DMS 273 (cell line): Measurements from ENCODE around the gene TMEM11.
A peak's percentile ranks its signal among the peaks of the same experiment; 100 is the strongest.

Source experiments
- DNase-seq: peaks from one replicate; lab custom pipeline; 2025; ENCODE audit not compliant: unreplicated experiment; lab: John Stamatoyannopoulos, UW

Gene TMEM11

DNA sequence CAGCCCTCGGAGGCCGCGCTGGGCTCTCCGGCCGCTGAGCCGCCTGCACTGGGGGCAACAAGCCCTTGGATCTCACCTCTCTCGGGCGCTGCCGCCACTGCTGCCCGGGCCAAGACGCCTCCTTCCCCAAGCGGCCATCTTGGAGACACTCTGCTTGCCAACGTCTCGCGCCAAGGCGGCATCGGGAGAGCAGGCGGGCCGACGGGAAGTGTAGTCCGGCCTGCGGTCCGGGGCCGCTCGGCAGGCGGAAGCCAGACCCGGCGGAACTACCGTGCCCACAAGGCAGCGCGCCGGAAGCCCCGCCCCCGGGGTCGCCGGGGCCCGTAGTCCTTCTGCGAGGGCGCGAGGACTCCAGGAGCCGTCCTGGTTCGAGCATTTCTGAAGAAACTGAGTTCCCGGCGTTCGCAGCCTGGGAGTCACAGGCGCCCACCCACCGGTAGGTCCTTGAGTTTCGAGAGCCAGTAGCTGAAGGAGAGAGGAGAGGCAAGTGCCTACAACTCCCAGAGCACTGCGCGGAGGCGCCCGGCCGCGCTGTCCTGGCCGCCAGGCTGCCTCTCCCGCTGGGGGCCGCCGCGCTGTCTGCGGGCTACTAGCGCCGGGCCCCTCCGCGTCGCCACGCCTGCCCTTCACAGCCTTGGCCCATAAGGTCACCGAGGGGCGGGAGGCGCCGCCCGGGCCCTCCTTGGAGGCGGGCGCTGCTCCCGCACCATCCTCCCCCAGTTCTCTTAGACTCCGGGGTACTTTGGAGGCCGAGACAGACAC lies at the start of gene TMEM11:
Gene TMEM11 (minus strand): TSS at position 147 of the 762 bp plus-strand sequence. CDS start 9 bp downstream, at position 138.
- DNase-seq = peak; percentile 96

DNA sequence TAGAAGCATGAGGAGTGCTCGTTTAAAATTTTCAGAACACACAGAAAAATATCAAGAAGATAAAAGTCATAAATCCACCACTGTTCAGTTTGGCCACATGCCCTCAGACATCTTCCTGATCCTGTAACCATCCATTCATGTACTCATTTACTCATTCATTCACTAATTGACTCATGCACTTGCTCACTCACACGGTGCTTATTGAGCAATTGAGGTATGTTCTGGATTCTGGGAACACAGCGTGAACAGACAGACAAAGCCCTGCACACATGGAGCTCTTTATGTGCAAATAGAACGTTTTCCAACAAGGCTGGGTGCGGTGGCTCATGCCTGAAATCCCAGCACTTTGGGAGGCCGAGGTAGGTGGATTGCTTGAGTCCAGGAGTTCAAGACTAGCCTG lies 49.4 kb upstream of the TMEM11 start:
- no peak for DNase-seq

DNA sequence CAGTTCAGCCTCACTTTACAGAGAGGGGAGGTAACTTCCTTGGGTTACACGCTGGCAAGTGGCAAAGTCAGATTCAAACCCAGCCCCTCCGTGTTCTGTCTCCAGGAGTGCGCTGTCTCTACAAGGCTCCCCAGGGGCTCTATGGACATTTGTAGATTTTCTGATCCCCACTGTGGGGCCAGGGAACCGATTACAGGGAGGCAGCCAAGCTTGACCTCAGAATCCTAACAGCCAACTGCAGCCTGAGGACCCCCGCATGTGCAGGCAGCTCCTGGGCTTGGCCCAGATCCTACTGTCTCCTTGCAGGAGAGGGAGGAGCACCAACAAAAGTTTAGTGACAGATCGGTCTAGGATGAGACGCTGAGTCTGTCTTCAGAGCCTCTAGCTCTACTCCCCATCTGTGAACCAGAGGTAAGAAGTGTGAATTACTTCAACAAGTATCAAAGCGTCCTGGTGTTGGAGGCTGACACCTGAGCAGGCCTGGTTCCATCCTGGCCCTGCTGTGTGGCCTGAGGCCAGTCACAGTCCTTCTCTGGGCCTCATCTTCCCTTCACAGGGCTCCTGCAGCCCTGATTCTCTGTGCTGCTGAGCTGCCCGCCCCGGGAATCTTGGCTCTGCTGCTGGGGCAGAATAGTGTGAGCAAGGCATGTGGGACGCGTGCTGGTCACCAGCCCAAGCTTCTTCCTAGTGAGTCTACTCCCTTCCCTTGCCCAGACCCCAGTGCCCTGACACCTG lies 48.5 kb upstream of the TMEM11 start:
- DNase-seq = no peak

- DNase-seq = no peak
These were observed 44.6 kb upstream of the TMEM11 start for GRCh38 chr17:21258593-21258992.

- no peak for DNase-seq
These were observed 39.9 kb upstream of the TMEM11 start for GRCh38 chr17:21253646-21254441.

GRCh38 chr17:21252796-21253645 lies 39.1 kb upstream of the TMEM11 start, which contains the start of gene NATD1:
Gene NATD1 (minus strand): TSS chr17:21253410. CDS start chr17:21253264, 146 bp downstream.
- peak; percentile 88 for DNase-seq

DNA sequence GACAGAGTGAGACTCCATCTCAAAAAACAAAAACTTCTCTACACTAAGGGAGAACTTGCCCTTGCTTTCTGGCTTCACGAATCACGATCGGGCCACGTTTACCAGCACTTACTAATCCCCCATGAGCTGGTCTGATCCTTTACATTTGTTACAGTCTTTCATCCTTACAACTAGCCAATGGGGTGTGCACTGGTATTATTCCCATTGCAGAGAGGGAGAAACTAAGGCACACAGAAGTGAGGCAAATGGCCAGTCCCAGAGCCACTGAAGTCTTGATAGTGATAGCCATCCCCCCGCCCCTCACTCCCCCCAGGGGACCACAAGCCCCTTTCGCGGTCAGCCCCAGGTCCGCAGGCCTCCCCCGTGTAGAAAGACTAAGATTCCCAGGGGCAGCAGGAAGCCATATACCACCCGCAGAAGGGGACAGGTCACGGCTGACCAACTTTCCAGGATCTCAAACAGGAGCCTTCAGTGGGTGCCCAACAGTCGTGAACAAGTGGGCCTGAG lies 38.4 kb upstream of the TMEM11 start:
- no peak for DNase-seq

- no peak for DNase-seq
These were observed 37.5 kb upstream of the TMEM11 start for GRCh38 chr17:21251337-21252010.

GRCh38 chr17:21250854-21251253 lies 36.9 kb upstream of the TMEM11 start:
- no peak for DNase-seq

- DNase-seq = peak; percentile 41
These were observed 36.2 kb upstream of the TMEM11 start for GRCh38 chr17:21249920-21250703.

DNA sequence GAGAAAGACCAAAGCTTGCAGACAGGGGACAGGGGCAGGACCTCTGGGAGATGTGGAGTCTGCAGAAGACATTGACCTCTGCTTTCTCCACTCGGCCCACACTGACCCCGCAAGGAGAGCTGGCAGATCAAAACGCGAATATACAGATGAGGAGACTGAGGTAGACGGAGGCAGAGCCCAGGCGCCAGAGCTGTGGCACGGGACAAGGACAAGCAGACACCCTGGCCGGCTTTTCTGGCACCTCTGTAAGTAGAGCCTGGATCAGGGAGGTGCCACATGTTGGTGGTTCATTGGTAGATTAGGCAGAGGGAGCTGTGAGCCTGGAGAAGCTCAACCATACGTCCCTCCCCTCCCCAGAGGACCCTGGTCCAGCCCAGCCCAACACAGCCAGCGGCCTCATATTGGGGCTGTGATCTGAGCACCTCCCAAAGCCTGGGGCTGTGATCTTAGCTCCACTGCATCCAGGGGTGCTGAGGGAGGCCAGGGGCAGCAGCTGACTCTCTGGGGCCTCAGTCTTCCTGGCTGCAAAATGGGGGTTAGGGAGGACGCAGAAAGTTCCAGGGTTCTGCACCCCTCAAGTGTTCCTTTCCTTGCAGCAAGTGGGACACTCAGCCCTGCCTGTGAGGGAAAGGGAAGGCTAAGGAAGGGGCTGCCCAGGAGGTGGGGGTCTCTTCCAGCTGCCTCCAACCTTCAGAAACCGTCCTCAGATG lies 35.3 kb upstream of the TMEM11 start:
- no peak for DNase-seq

- DNase-seq = no peak
These were observed 34.5 kb upstream of the TMEM11 start for GRCh38 chr17:21248500-21248899.

DNA sequence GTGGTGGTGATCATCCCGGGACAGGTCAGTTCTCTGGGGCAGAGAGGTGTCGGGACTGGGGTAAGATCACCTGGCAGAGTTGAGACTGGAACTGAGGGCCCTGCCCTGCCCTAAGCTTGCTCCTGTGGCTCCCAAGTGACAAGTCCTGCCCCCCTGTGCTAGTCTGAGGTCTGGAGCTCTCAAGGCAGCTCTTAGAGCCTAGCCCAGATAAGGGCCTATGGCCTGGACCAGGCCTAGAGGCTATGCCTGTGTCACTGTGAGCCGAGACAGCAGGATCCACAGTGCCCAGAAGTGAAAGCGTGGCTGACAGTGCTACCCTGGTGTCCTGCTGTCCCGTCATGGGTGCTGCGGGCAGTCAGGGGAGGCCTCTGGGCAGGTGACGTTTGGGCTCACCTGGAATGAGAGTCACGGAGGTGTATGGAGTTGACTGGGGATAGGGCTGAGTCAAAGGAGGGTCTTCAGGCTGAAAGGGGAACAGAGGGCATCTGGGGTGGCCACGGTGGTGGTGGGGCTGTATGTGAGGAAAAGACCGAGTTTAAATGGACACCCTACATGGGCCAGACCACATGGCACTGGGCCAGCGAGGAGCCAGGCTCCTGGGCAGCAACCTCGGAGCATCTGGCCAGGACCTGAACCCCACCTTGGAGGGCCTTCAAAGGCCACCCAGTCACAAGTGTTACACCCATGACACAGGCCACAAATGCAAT lies 33.7 kb upstream of the TMEM11 start:
- no peak for DNase-seq

DNA sequence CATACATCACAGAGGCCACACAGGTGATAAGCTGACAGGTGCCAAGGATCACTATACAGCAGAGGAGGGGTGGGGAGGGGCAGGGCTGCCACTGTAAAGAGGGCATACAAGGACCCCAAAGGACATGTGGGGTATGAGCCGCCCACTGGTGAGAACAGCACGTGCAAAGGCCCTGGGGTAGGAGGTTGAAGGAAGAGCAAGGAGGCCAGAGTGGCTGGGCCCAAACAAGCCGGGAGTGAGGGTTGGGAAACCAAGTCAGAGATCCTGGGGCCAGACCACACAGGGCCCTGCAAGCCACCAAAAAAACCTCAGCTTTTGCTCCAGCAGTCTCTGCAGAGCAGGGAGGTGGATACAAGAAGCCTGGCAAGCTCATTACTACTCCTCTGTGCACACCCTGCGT lies 32.7 kb upstream of the TMEM11 start:
- no peak for DNase-seq

DNA sequence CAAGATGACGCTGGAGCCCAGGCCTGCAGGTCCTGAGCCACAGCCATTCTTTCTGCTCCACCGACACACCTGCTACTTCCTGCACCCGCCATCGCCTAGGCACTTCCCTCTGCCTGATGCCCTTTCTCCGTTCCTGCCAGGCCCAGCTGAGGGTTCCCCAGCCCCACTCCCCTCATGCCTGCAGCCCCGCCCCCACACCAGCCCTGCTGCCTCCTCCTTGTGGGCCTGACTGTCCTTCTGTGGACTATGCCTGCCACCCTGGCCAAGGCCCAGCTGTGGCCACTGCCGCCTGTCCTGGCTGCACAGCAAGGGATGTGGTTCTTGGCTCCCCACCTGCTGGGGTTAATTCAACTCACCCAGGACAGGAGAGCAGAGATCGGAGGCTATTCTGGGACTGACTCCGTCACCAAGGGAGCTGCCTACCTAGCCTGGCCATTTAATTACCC lies 31.7 kb upstream of the TMEM11 start:
- no peak for DNase-seq

GRCh38 chr17:21243516-21244303 lies 29.7 kb upstream of the TMEM11 start:
- DNase-seq = no peak
